Right forelimb (tissue), 1 donor: ENCODE measurements around the gene NFATC4.
"Not testable (repeated sequence)": the region's sequence is repeated elsewhere in the genome, so short reads cannot be mapped to it uniquely, and the experiment has no call there.

ENCODE experiments used
- DNase-seq: peaks from one replicate; pipeline ENCODE4 v3.0.0-alpha.2; 2018

Gene NFATC4

DNA sequence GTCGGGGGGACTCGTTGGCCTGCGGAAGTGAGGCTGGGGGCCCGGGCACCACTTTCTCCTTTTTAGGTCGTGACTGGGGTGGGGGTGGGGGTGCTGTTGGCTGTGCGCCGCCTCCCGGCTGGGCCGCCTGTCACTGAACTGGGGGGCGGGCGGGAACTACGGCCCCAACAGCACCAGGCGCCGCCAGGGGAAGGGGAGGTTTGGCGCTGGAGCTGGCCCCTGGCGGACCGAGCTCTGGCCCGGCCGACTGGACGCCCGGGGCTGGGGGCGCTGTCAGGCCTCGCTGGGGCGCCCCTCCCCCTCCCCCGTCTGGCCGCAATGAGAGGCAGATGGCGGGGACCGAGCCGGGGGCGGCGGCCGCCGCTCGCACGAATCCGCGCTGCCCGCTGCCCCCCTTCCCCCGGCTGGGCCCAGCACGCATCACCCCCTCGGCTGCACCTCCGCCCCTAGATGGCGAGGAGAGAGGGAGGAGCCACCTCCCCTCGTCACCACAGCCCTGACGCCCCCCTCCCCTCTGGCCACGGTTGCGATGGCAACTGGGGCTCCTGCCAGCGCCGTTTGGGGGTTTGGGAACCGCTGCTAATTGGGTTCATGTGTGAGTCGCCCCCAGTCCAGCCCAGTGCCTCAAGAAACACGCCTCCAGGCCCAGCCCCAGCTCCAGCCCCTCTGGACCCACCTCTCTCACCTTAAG is 723 bp downstream of the NFATC4 start:
- peak; percentile 93 for DNase-seq

- no peak for DNase-seq
These were observed 1.5 kb downstream of the NFATC4 start for GRCh38 chr14:24369463-24369862.

DNA sequence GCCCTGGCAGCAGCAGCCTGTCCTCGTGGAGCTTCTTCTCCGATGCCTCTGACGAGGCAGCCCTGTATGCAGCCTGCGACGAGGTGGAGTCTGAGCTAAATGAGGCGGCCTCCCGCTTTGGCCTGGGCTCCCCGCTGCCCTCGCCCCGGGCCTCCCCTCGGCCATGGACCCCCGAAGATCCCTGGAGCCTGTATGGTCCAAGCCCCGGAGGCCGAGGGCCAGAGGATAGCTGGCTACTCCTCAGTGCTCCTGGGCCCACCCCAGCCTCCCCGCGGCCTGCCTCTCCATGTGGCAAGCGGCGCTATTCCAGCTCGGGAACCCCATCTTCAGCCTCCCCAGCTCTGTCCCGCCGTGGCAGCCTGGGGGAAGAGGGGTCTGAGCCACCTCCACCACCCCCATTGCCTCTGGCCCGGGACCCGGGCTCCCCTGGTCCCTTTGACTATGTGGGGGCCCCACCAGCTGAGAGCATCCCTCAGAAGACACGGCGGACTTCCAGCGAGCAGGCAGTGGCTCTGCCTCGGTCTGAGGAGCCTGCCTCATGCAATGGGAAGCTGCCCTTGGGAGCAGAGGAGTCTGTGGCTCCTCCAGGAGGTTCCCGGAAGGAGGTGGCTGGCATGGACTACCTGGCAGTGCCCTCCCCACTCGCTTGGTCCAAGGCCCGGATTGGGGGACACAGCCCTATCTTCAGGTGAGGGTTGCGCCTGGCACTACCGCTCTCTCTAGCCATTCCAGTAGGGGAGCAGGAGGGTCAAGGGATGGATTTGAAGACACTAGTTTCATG is 2.1 kb downstream of the NFATC4 start:
- no peak for DNase-seq

- DNase-seq = no peak
These were observed 2.8 kb downstream of the NFATC4 start for GRCh38 chr14:24370748-24371147.

DNA sequence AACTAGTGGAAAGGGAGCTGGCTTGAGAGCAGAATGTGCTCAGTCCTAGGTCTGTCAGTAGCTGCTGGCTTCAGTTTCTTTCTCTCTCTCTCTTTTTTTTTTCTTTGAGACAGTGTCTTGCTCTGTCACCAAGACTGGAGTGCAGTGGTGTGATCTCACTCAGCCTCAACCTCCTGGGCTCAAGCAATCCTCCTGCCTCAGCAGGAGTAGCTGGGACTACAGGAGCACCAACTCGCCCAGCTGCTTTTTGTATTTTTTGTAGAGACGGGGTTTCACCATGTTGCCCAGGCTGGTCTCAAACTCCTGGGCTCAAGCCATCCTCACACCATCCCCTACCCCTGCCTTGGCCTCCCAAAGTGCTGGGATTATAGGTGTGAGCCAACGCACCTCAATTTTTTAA is 3.6 kb downstream of the NFATC4 start:
- not testable (repeated sequence) for DNase-seq

- no peak for DNase-seq
These were observed 4.9 kb downstream of the NFATC4 start for GRCh38 chr14:24372701-24373416.

GRCh38 chr14:24376448-24377070 is 8.6 kb downstream of the NFATC4 start:
- DNase-seq = no peak

DNA sequence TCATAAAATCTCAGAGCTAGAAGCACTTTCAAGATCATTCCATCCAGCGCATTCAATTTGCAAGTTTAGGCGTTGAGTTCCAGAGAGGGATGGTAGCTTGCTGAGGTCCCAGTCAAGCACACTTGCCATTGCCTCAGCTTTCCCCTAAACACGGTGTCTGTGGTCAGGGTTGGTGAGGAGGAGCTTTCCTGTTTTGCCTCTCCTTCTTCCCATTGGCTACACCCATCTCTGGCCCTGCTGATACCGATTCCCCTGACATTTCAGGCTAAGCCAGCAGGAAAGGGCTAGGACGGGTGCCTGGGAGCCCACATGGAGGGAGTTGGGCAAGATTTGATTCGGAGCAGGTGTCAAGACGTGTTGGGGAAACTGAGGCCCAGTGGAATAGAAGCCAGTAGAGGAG is 9.1 kb downstream of the NFATC4 start:
- DNase-seq = no peak

DNA sequence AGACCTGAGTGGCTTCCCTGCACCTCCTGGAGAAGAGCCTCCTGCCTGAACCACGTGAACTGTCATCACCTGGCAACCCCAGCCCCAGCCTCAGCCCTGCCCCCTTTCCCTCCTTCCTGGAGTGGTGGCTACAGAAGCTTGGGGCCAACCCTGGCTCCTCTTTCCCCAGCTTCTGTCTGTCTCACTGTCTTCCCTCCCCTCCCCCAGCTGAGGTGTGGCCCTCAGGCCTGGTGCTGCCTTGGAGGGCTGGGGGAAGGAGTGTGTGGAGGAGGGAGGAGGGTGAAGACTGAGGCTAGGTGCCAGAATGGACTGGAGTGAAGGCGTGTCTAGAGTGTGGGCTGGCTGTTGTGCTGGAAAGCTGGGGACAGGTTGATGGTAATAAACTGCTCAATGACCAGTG is 9.7 kb downstream of the NFATC4 start:
- DNase-seq = no peak

DNA sequence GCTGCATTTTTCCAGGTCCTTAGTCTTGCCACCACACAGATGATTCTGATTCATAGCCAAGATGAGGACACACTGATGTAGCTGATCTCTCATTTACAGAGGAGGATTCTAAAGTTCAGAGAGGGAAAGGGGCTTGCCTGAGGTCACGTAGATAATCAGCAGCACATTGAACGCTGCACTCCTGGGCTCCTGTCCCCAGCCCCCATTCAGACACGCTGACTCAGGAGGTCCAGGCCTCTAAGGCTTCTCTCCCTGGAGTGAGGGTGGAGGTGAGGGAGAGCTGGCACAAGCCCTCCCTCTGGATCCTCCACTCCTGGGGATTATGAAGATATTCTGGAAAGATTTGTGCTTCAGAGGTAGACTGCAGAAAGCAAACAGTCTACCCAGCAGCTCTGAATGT is 10.3 kb downstream of the NFATC4 start:
- DNase-seq = no peak

- no peak for DNase-seq
These were observed 11.3 kb downstream of the NFATC4 start for GRCh38 chr14:24378981-24379906.

DNA sequence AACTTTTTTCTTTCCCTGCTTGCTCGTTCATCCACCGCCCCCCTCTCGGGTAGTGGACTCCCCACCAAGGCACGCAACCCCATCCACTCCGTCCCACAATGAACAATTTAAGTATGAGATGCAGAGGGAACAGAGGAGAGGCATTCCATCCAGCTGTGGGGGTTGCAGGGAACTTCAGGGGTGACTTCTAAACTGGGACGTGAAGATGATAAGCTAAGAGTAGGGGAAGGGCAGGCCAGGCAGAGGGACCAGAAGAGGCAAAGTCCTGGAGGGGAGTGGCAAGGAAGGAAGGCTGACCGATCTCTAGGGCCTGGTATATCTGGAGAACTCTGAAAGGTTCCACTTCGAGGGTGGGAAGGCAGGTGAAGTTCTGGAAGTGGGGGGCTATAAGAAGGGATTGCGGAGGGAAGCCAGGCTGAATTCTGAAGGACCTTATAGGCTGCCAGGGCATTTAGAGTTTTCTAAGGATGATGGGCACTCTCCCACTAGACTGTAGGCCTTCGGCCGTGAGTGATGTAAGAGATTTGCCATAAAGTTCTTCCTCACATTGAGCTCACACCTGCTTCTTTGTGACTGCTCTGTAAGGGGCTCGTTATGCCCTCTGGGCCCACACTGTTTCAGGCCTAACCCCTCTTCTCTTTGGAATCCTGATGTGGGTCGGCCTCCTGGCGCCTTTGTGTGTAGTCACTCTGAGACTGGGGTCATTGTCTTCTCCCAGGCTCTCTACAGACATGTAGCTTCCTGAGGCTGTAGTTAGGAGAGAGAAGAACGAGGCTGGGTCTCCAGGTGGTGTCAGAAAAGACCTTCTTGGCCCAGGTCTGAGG is 12.1 kb downstream of the NFATC4 start:
- DNase-seq = no peak

DNA sequence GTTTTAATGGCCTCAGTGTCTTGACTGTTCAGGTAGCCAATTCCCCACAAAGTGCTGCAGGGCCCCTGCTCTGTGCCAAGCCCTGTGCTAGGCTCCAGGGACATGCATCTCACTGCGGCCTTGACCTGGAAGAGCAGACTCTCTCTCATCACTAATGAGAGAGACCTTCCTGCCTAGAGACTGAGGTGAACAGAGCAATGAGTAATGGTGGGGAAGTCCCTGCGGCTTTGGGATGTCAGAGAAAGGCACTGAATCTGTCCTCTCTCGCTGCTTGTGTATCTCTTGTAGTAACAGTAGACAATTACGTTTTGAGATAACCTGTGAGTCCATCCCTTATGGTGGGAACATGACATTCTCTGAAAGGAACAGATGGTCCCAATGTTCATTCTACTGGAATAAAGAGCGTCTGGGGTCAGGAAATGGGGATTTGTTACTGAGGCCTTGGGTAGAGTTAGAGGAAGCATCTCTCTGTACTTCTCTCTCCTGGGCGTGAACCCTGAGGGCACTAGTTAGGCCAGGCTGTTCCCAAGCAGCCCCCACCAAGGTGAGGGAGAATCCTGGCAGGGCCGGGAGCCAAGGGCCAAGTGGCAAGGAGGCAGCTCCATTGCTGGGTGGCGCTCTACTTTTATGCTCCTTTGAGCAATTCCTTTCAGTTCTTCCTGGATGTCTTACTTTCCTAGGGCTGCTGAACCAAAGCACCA is 13.5 kb downstream of the NFATC4 start:
- DNase-seq = no peak

DNA sequence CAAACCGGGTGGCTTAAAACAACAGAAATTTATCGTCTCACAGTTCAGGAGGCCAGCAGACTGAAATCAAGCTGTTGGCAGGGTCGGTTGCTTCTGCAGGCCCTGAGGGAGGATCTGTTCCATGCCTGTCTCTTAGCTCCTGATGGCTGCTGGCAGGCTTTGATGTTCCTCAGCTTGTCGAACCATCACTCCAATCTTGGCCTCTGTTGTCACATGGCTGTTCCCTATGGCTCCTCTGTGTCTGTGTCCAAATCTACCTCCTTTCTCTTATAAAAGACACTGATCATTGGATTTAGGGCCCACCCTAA is 14.0 kb downstream of the NFATC4 start:
- no peak for DNase-seq

DNA sequence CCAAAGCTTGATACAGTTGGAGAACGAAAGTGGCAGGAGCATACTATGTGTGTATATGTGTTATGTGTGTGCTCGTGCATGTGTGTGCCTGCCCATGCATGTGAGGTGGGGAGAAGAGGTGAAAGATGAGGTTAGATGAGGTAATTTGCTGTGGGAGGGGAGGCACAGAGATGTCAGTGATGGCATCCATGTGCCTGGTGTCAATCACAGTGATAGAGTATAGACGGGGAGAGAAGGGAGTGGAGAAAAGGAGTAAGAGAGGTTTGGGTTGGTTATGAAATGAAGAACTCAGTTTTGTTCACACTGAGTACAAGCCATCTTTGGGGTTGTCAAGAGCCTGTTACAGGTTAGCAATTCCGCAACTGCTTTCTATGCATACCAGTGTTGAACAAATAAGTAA is 16.2 kb downstream of the NFATC4 start:
- DNase-seq = no peak

DNA sequence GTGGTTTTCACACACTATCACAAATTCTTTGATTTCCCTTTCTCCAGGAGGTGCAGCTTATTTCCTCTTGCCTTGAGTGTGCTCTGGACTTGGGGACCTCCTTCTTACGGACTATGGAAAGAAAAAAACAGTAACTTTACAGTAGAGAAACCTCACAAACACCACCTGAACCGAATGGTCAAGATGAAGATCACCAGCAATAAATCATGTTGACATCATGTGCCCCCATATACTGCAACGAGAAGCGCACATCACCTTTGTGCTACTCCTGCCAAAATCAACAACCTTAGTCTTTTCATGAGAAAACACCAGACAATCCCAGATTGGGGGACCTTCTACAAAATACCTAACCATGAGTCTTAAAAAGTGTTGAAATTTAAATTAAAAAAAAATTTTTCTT is 17.5 kb downstream of the NFATC4 start:
- no peak for DNase-seq

GRCh38 chr14:24387009-24387345 is 19.0 kb downstream of the NFATC4 start:
- no peak for DNase-seq

DNA sequence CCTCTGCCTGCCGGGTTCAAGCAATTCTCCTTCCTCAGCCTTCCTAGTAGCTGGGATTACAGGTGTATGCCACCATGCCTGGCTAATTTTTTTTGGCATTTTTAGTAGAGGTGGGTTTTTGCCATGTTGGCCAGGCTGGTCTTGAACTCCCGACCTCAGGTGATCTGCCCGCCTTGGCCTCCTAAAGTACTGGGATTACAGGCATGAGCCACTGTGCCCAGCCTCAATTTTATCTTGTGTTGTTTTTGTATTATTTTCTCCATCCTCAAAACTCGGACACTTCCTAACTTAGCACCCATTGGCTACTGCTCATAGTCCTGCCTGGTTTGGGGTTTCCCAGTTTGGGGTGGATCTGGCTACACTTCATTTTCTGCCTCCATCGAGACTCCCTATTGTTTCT is 19.6 kb downstream of the NFATC4 start:
- not testable (repeated sequence) for DNase-seq

DNA sequence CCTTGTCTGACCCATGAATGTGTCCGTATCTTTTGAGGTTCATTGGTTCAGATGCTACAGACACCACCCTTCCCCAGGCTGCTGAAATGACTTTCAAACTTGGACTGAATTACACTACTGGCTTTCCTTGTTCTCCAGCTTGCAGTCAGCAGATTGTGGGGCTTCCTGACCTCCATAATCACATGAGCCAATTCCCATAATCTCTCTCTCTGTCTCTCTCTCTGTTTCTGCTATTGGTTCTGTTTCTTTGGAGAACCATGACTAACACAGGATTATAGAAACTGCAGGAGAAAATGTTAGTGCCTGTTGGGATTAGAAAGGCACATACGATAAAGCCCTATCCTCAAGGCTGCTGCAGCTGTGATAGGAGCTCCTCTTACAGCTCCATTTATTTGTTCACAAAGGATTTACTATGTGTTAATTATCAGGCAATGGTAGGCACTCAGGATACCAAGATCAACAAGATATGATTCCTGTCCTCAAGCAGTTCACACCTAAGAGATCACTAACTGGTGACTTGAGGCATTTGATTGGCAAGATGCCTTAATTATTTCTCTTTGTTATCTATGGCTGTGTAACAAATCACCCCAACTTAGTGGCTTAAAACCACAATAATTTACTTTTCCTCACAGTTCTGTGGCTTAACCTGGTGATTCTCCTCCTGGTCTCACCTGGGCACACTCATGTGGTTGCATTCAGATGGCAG is 20.6 kb downstream of the NFATC4 start:
- DNase-seq = no peak

GRCh38 chr14:24389226-24389848 is 21.4 kb downstream of the NFATC4 start:
- DNase-seq = no peak
